Endothelial cell of umbilical vein (primary cell): ENCODE measurements around the gene OR6K3. TPM values are rescaled to one million over a fixed set of nuclear protein-coding genes. Genes with fewer than 3 reads are reported as not detected.

ENCODE experiments used
- BruUV-seq: library from RNA; stranded (reverse); fragments of 400-500 nt; replicated peaks from 2 replicates; lab custom pipeline; 2021; lab: Mats Ljungman, UMichigan
- CTCF ChIA-PET: fragments of 300-600, 350-600 bp; sonication (Branson Sonifier 250); formaldehyde crosslinking; loops from one replicate; lab custom pipeline; 2021; ENCODE audit warnings: antibody characterized with exemption, inconsistent platforms; lab: Charles Lee
- POLR2A ChIA-PET: fragments of 300-600, 350-600 bp; sonication (Branson Sonifier 250); formaldehyde crosslinking; loops from one replicate; lab custom pipeline; 2021; ENCODE audit warnings: antibody characterized with exemption, inconsistent platforms; lab: Charles Lee
- DNase-seq: peaks from one replicate; pipeline ENCODE4 v3.0.0-alpha.2; 2011; ENCODE audit warnings: low read depth, low spot score
- FAIRE-seq: peaks from 2 replicates; lab custom pipeline; 2011; peaks lifted over from hg19 to GRCh38; lab: Jason Lieb, UNC
- H2AFZ ChIP-seq: 2 replicates; pipeline ENCODE4 v1.6.0; 2012; ENCODE audit warnings: low read depth, low read length, control low read depth, inconsistent platforms
- H3K27ac ChIP-seq: 2 replicates; pipeline ENCODE4 v1.5.1; 2011; ENCODE audit warnings: low read depth, mild to moderate bottlenecking, control low read depth, low read length, moderate library complexity; ENCODE audit not compliant: insufficient read depth
- H3K27me3 ChIP-seq, 2 experiments: 2 replicates each; pipeline versions ENCODE4 v1.6.0 to v1.6.1; 2011; ENCODE audit warnings: low read length in 2 of 2, mixed read lengths in 1 of 2; ENCODE audit not compliant: control insufficient read depth in 2 of 2, insufficient read depth in 2 of 2
- H3K36me3 ChIP-seq, 2 experiments: 2 replicates in 1 of 2; 3 replicates in 1 of 2; pipeline ENCODE4 v1.5.1; 2011; ENCODE audit warnings: low read length in 2 of 2, mild to moderate bottlenecking in 1 of 2, moderate library complexity in 1 of 2; ENCODE audit not compliant: control insufficient read depth in 2 of 2, insufficient read depth in 2 of 2; ENCODE audit errors: extremely low read depth in 1 of 2
- H3K4me1 ChIP-seq: 3 replicates; pipeline ENCODE4 v1.5.1; 2011; ENCODE audit warnings: mild to moderate bottlenecking, low read length; ENCODE audit not compliant: control insufficient read depth, insufficient read depth; ENCODE audit errors: extremely low read depth
- H3K4me2 ChIP-seq: 2 replicates; pipeline ENCODE4 v1.6.1; 2011; ENCODE audit warnings: low read length, control low read depth, mixed read lengths; ENCODE audit not compliant: insufficient read depth
- H3K4me3 ChIP-seq, 3 experiments: fragments of 200-600 bp in 1 of 3; sonication (generic), shearing (Covaris generic) in 1 of 3; replicated peaks in 1 of 3; 2 replicates each; pipeline ENCODE4 v1.5.1; 2011 to 2016; ENCODE audit warnings: control low read depth in 3 of 3, low read length in 3 of 3, mild to moderate bottlenecking in 2 of 3, inconsistent platforms in 1 of 3, low read depth in 1 of 3, moderate library complexity in 1 of 3; ENCODE audit not compliant: insufficient read depth in 1 of 3
- H3K79me2 ChIP-seq: 2 replicates; pipeline ENCODE4 v1.6.0; 2012; ENCODE audit warnings: low read length, inconsistent platforms; ENCODE audit not compliant: control insufficient read depth, insufficient read depth
- H3K9ac ChIP-seq: replicated peaks from 2 replicates; pipeline ENCODE3; 2011; ENCODE audit warnings: low read length, control low read depth; ENCODE audit not compliant: insufficient read depth; ENCODE audit errors: extremely low read depth
- H3K9me1 ChIP-seq: replicated peaks from 3 replicates; pipeline ENCODE4 v1.6.0; 2011; ENCODE audit warnings: mild to moderate bottlenecking, low read length; ENCODE audit not compliant: control insufficient read depth, insufficient read depth; ENCODE audit errors: extremely low read depth
- H3K9me3 ChIP-seq: replicated peaks from 2 replicates; pipeline ENCODE4 v1.5.1; 2012; ENCODE audit warnings: low read length, inconsistent platforms; ENCODE audit not compliant: control insufficient read depth, insufficient read depth
- H4K20me1 ChIP-seq: replicated peaks from 2 replicates; pipeline ENCODE3; 2011; ENCODE audit warnings: mild to moderate bottlenecking, low read length; ENCODE audit not compliant: control insufficient read depth, insufficient read depth; ENCODE audit errors: extremely low read depth
- EZH2 ChIP-seq: IDR thresholded peaks from 2 replicates; pipeline ENCODE4 v1.6.1; 2012; ENCODE audit warnings: borderline replicate concordance, low read depth, mild to moderate bottlenecking, moderate library complexity, low read length, inconsistent platforms; ENCODE audit not compliant: severe bottlenecking
- FOS ChIP-seq: IDR thresholded peaks from 2 replicates; pipeline ENCODE4 v1.6.1; 2011; ENCODE audit warnings: mild to moderate bottlenecking, low read length, moderate library complexity, borderline replicate concordance; ENCODE audit not compliant: insufficient read depth
- GATA2 ChIP-seq: IDR thresholded peaks from 2 replicates; pipeline ENCODE4 v1.7.0; 2011; ENCODE audit warnings: low read depth, mild to moderate bottlenecking, moderate library complexity, mixed read lengths, low read length; ENCODE audit not compliant: insufficient read length, insufficient read depth
- JUN ChIP-seq: IDR thresholded peaks from 2 replicates; pipeline ENCODE4 v1.6.1; 2011; ENCODE audit warnings: borderline replicate concordance, low read depth; ENCODE audit not compliant: insufficient read length, insufficient read depth
- MYC ChIP-seq: IDR thresholded peaks from one replicate; pipeline ENCODE4 v1.6.1; 2011; ENCODE audit warnings: mild to moderate bottlenecking, low read depth, low read length
- POLR2A ChIP-seq: IDR thresholded peaks from 2 replicates; pipeline ENCODE4 v1.6.1; 2012; ENCODE audit warnings: low read depth, mild to moderate bottlenecking, control low read depth, low read length
- POLR2AphosphoS5 ChIP-seq: IDR thresholded peaks from 2 replicates; pipeline ENCODE4 v1.6.1; 2012; ENCODE audit warnings: low read depth, mild to moderate bottlenecking, control low read depth, low read length, moderate library complexity; ENCODE audit not compliant: insufficient read depth
- dilution Hi-C: fragments of 300-500 bp; cut with MboI; formaldehyde crosslinking; loops from one replicate; pipeline ENCODE4 v1.15.0; 2019; ENCODE audit warnings: low sequenced_read_pairs; ENCODE audit not compliant: extremely low pct_ligation_motif_present
- intact Hi-C: fragments of 100-400 bp; cut with micrococcal nuclease; formaldehyde crosslinking; loops from one replicate; pipeline ENCODE4 v1.10.0; 2022
- polyA plus RNA-seq, 4 experiments: library from polyadenylated mRNA; depleted of rRNA in 3 of 4; stranded (reverse) in 3 of 4; unstranded in 1 of 4; fragments of >200 nt; gene quantifications; 2 replicates each; pipeline versions ENCODE4 v1.2.1 to v1.2.3, GENCODE V29; 2011 to 2012; ENCODE audit warnings: missing spikeins in 1 of 4
- total RNA-seq: library from RNA; stranded (reverse); gene quantifications from 2 replicates; pipeline ENCODE4 v1.2.3, GENCODE V29; 2021
- TF ChIP-seq, protein P1 (sequence below), 2 donors: IDR thresholded peaks; 1 replicate in 1 of 2; 2 replicates in 1 of 2; pipeline ENCODE4 v1.5.1; 2011; ENCODE audit warnings: low read length in 2 of 2, mild to moderate bottlenecking in 2 of 2, moderate library complexity in 2 of 2, control low read depth in 1 of 2, inconsistent platforms in 1 of 2, low read depth in 1 of 2; ENCODE audit not compliant: insufficient read depth in 1 of 2; ENCODE audit errors: extremely low read depth in 1 of 2
- TF ChIP-seq, protein P2 (sequence below): IDR thresholded peaks from 2 replicates; pipeline ENCODE4 v1.6.1; 2011; ENCODE audit not compliant: insufficient read depth, insufficient read length

OR6K3 gene
- total and polyA plus RNA-seq, 2 donors (not counting 3 experiments of a cell fraction or from before 2014, with no cell fraction given): not detected

DNA sequence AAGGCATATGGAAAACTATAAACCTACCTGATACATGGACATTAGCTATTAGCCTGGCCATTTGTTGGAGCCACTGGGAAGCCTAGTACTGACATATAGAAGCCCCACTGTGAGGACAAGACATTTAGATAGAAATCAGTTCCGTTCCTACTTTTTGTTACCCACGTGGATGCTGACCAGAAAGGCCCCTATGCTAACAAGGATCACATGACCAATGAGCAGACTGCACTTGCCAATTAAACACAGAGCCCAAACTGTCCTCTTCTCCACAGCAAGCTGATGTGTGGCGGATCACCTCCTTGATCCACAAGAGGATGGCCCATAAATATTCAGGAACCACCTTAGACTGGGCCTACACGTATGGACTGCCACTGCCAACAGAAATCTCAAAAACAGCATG is 11.2 kb upstream of the OR6K3 start:
- CTCF ChIA-PET: no interaction called here
- no peaks in the 10 kb centered on the region for H3K9me3 ChIP-seq
- no peak overlapping the region for H2AFZ ChIP-seq
- H3K4me2 ChIP-seq: no peak overlapping the region
- no peak overlapping the region for H3K4me3 ChIP-seq
- no peak for DNase-seq
- no peak for FAIRE-seq
- dilution Hi-C loops: no loop called here
- H4K20me1 ChIP-seq: no peaks in the 10 kb centered on the region
- no peak overlapping the region for H3K9ac ChIP-seq
- H3K27ac ChIP-seq: no peak overlapping the region
- intact Hi-C loops: no loop called here
- H3K79me2 ChIP-seq: no peaks in the 10 kb centered on the region
- H3K4me1 ChIP-seq: no peaks in the 10 kb centered on the region
- H3K9me1 ChIP-seq: no peaks in the 10 kb centered on the region
- H3K36me3 ChIP-seq: no peaks in the 10 kb centered on the region
- no TSS peak for BruUV-seq
- TF ChIP-seq EZH2: no peak
- no peak for TF ChIP-seq GATA2
- TF ChIP-seq, protein P1, sequence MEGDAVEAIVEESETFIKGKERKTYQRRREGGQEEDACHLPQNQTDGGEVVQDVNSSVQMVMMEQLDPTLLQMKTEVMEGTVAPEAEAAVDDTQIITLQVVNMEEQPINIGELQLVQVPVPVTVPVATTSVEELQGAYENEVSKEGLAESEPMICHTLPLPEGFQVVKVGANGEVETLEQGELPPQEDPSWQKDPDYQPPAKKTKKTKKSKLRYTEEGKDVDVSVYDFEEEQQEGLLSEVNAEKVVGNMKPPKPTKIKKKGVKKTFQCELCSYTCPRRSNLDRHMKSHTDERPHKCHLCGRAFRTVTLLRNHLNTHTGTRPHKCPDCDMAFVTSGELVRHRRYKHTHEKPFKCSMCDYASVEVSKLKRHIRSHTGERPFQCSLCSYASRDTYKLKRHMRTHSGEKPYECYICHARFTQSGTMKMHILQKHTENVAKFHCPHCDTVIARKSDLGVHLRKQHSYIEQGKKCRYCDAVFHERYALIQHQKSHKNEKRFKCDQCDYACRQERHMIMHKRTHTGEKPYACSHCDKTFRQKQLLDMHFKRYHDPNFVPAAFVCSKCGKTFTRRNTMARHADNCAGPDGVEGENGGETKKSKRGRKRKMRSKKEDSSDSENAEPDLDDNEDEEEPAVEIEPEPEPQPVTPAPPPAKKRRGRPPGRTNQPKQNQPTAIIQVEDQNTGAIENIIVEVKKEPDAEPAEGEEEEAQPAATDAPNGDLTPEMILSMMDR (IDR thresholded peaks at IDR 0.05; ENCODE audit: extremely low read depth in 1 of 2, insufficient read depth in 1 of 2, low read depth in 1 of 2, low read length in 2 of 2): no peak
- TF ChIP-seq, protein P2, sequence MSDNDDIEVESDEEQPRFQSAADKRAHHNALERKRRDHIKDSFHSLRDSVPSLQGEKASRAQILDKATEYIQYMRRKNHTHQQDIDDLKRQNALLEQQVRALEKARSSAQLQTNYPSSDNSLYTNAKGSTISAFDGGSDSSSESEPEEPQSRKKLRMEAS: no peak
- TF ChIP-seq JUN: no peak
- TF ChIP-seq MYC: no peak
- TF ChIP-seq POLR2AphosphoS5: no peak
- TF ChIP-seq FOS: no peak
- TF ChIP-seq POLR2A: no peak
- POLR2A ChIA-PET: no interaction called here
- no peaks in the 10 kb centered on the region for H3K27me3 ChIP-seq
